Measurements from ENCODE around the gene MLLT3.

The MLLT3 gene

GRCh38 chr9:20447291-20447690 lies 175.0 kb downstream of the MLLT3 start:
- ATAC-seq (ENCODE audit: low read depth) (no peak), DNase-seq (ENCODE audit: low spot score) (no peak)
- H3K27me3 ChIP-seq (ENCODE audit: insufficient read depth, poor library complexity, severe bottlenecking) = no peaks in the 10 kb centered on the region
- H3K4me3 ChIP-seq (ENCODE audit: severe bottlenecking) = no peak overlapping the region
- H3K9me3 ChIP-seq (ENCODE audit: severe bottlenecking) = no peaks in the 10 kb centered on the region
- H3K27ac ChIP-seq (ENCODE audit: poor library complexity, severe bottlenecking) = no peak overlapping the region
- no peak for TF ChIP-seq CTCF (IDR thresholded peaks at IDR 0.05; ENCODE audit: poor library complexity, severe bottlenecking)
- no peaks in the 10 kb centered on the region for H3K36me3 ChIP-seq (ENCODE audit: low read depth)
- no peaks in the 10 kb centered on the region for H3K4me1 ChIP-seq (ENCODE audit: insufficient read depth, poor library complexity, severe bottlenecking)

GRCh38 chr9:20446248-20446647 lies 176.1 kb downstream of the MLLT3 start:
- H3K27me3 ChIP-seq (ENCODE audit: insufficient read depth, poor library complexity, severe bottlenecking) = no peaks in the 10 kb centered on the region
- no peak overlapping the region for H3K4me3 ChIP-seq (ENCODE audit: severe bottlenecking)
- no peaks in the 10 kb centered on the region for H3K36me3 ChIP-seq (ENCODE audit: low read depth)
- no peak for ATAC-seq (ENCODE audit: low read depth)
- H3K27ac ChIP-seq (ENCODE audit: poor library complexity, severe bottlenecking) = no peak overlapping the region
- H3K4me1 ChIP-seq (ENCODE audit: insufficient read depth, poor library complexity, severe bottlenecking) = no peaks in the 10 kb centered on the region
- H3K9me3 ChIP-seq (ENCODE audit: severe bottlenecking) = no peaks in the 10 kb centered on the region
- no peak for DNase-seq (ENCODE audit: low spot score)
- TF ChIP-seq CTCF (IDR thresholded peaks at IDR 0.05; ENCODE audit: poor library complexity, severe bottlenecking) = no peak

GRCh38 chr9:20442461-20443319 lies 179.6 kb downstream of the MLLT3 start:
- DNase-seq (ENCODE audit: low spot score) (no peak), ATAC-seq (ENCODE audit: low read depth) (no peak)
- no peak overlapping the region for H3K27ac ChIP-seq (ENCODE audit: poor library complexity, severe bottlenecking)
- H3K36me3 ChIP-seq (ENCODE audit: low read depth) = no peaks in the 10 kb centered on the region
- no peak for TF ChIP-seq CTCF (IDR thresholded peaks at IDR 0.05; ENCODE audit: poor library complexity, severe bottlenecking)
- no peaks in the 10 kb centered on the region for H3K9me3 ChIP-seq (ENCODE audit: severe bottlenecking)
- no peaks in the 10 kb centered on the region for H3K4me1 ChIP-seq (ENCODE audit: insufficient read depth, poor library complexity, severe bottlenecking)
- no peak overlapping the region for H3K4me3 ChIP-seq (ENCODE audit: severe bottlenecking)
- H3K27me3 ChIP-seq (ENCODE audit: insufficient read depth, poor library complexity, severe bottlenecking) = no peaks in the 10 kb centered on the region

GRCh38 chr9:20441711-20442423 lies 180.4 kb downstream of the MLLT3 start:
- ATAC-seq (ENCODE audit: low read depth) (no peak), DNase-seq (ENCODE audit: low spot score) (no peak)
- Histone ChIP-seq H3K27ac (ENCODE audit: poor library complexity, severe bottlenecking) (no peak overlapping the region), H3K9me3 (ENCODE audit: severe bottlenecking) (no peaks in the 10 kb centered on the region), H3K4me3 (ENCODE audit: severe bottlenecking) (no peak overlapping the region), H3K36me3 (ENCODE audit: low read depth) (no peaks in the 10 kb centered on the region), H3K4me1 (ENCODE audit: insufficient read depth, poor library complexity, severe bottlenecking) (no peaks in the 10 kb centered on the region), H3K27me3 (ENCODE audit: insufficient read depth, poor library complexity, severe bottlenecking) (no peaks in the 10 kb centered on the region)
- TF ChIP-seq CTCF (IDR thresholded peaks at IDR 0.05; ENCODE audit: poor library complexity, severe bottlenecking) = no peak

All from RWPE2 (cell line).